ENCODE data around the gene AFP.

AFP gene

GRCh38 chr4:73440653-73441052, 4.6 kb downstream of the AFP start:
- H3K27me3 ChIP-seq (ENCODE audit: low read depth, low read length): no peaks in the 10 kb centered on the region
- no peaks in the 10 kb centered on the region for H3K9me3 ChIP-seq (ENCODE audit: control insufficient read depth in 1 of 2, low read length in 2 of 2)
- H3K4me3 ChIP-seq (ENCODE audit: low read depth in 1 of 2, low read length in 2 of 2): no peak overlapping the region
- H3K4me1 ChIP-seq (ENCODE audit: control insufficient read depth in 1 of 2, insufficient read depth in 2 of 2, low read length in 2 of 2): no peaks in the 10 kb centered on the region
- H3K36me3 ChIP-seq (ENCODE audit: control insufficient read depth in 1 of 2, insufficient read depth in 2 of 2, low read length in 2 of 2): no peaks in the 10 kb centered on the region
- no peak overlapping the region for H3K27ac ChIP-seq (ENCODE audit: low read length)

- Histone ChIP-seq H3K27ac (ENCODE audit: low read length) (no peak overlapping the region), H3K4me3 (ENCODE audit: low read depth in 1 of 2, low read length in 2 of 2) (no peak overlapping the region), H3K4me1 (ENCODE audit: control insufficient read depth in 1 of 2, insufficient read depth in 2 of 2, low read length in 2 of 2) (no peaks in the 10 kb centered on the region), H3K36me3 (ENCODE audit: control insufficient read depth in 1 of 2, insufficient read depth in 2 of 2, low read length in 2 of 2) (no peaks in the 10 kb centered on the region), H3K9me3 (ENCODE audit: control insufficient read depth in 1 of 2, low read length in 2 of 2) (no peaks in the 10 kb centered on the region), H3K27me3 (ENCODE audit: low read depth, low read length) (no peaks in the 10 kb centered on the region)
Measured at GRCh38 chr4:73442275-73442674, 6.3 kb downstream of the AFP start.

GRCh38 chr4:73443224-73443623, 7.2 kb downstream of the AFP start:
- H3K9me3 ChIP-seq (ENCODE audit: control insufficient read depth in 1 of 2, low read length in 2 of 2): no peaks in the 10 kb centered on the region
- no peaks in the 10 kb centered on the region for H3K36me3 ChIP-seq (ENCODE audit: control insufficient read depth in 1 of 2, insufficient read depth in 2 of 2, low read length in 2 of 2)
- H3K27me3 ChIP-seq (ENCODE audit: low read depth, low read length): no peaks in the 10 kb centered on the region
- no peaks in the 10 kb centered on the region for H3K4me1 ChIP-seq (ENCODE audit: control insufficient read depth in 1 of 2, insufficient read depth in 2 of 2, low read length in 2 of 2)
- H3K4me3 ChIP-seq (ENCODE audit: low read depth in 1 of 2, low read length in 2 of 2): no peak overlapping the region
- no peak overlapping the region for H3K27ac ChIP-seq (ENCODE audit: low read length)

- Histone ChIP-seq H3K36me3 (ENCODE audit: control insufficient read depth in 1 of 2, insufficient read depth in 2 of 2, low read length in 2 of 2) (no peaks in the 10 kb centered on the region), H3K4me3 (ENCODE audit: low read depth in 1 of 2, low read length in 2 of 2) (no peak overlapping the region), H3K27ac (ENCODE audit: low read length) (no peak overlapping the region), H3K9me3 (ENCODE audit: control insufficient read depth in 1 of 2, low read length in 2 of 2) (no peaks in the 10 kb centered on the region), H3K27me3 (ENCODE audit: low read depth, low read length) (no peaks in the 10 kb centered on the region), H3K4me1 (ENCODE audit: control insufficient read depth in 1 of 2, insufficient read depth in 2 of 2, low read length in 2 of 2) (no peaks in the 10 kb centered on the region)
Measured at GRCh38 chr4:73445383-73446335, 9.6 kb downstream of the AFP start.

- no peak overlapping the region for H3K27ac ChIP-seq (ENCODE audit: low read length)
- no peaks in the 10 kb centered on the region for H3K36me3 ChIP-seq (ENCODE audit: control insufficient read depth in 1 of 2, insufficient read depth in 2 of 2, low read length in 2 of 2)
- no peaks in the 10 kb centered on the region for H3K9me3 ChIP-seq (ENCODE audit: control insufficient read depth in 1 of 2, low read length in 2 of 2)
- H3K4me3 ChIP-seq (ENCODE audit: low read depth in 1 of 2, low read length in 2 of 2): no peak overlapping the region
- no peaks in the 10 kb centered on the region for H3K27me3 ChIP-seq (ENCODE audit: low read depth, low read length)
- H3K4me1 ChIP-seq (ENCODE audit: control insufficient read depth in 1 of 2, insufficient read depth in 2 of 2, low read length in 2 of 2): no peaks in the 10 kb centered on the region
Measured at GRCh38 chr4:73446336-73446938, 10.4 kb downstream of the AFP start.

GRCh38 chr4:73447671-73448070, 11.7 kb downstream of the AFP start:
- Histone ChIP-seq H3K27me3 (ENCODE audit: low read depth, low read length) (no peaks in the 10 kb centered on the region), H3K27ac (ENCODE audit: low read length) (no peak overlapping the region), H3K9me3 (ENCODE audit: control insufficient read depth in 1 of 2, low read length in 2 of 2) (no peaks in the 10 kb centered on the region), H3K36me3 (ENCODE audit: control insufficient read depth in 1 of 2, insufficient read depth in 2 of 2, low read length in 2 of 2) (no peaks in the 10 kb centered on the region), H3K4me3 (ENCODE audit: low read depth in 1 of 2, low read length in 2 of 2) (no peak overlapping the region), H3K4me1 (ENCODE audit: control insufficient read depth in 1 of 2, insufficient read depth in 2 of 2, low read length in 2 of 2) (no peaks in the 10 kb centered on the region)

GRCh38 chr4:73448448-73449203, 12.6 kb downstream of the AFP start:
- Histone ChIP-seq H3K4me3 (ENCODE audit: low read depth in 1 of 2, low read length in 2 of 2) (no peak overlapping the region), H3K27me3 (ENCODE audit: low read depth, low read length) (no peaks in the 10 kb centered on the region), H3K4me1 (ENCODE audit: control insufficient read depth in 1 of 2, insufficient read depth in 2 of 2, low read length in 2 of 2) (no peaks in the 10 kb centered on the region), H3K36me3 (ENCODE audit: control insufficient read depth in 1 of 2, insufficient read depth in 2 of 2, low read length in 2 of 2) (no peaks in the 10 kb centered on the region), H3K9me3 (ENCODE audit: control insufficient read depth in 1 of 2, low read length in 2 of 2) (no peaks in the 10 kb centered on the region), H3K27ac (ENCODE audit: low read length) (no peak overlapping the region)

DNA sequence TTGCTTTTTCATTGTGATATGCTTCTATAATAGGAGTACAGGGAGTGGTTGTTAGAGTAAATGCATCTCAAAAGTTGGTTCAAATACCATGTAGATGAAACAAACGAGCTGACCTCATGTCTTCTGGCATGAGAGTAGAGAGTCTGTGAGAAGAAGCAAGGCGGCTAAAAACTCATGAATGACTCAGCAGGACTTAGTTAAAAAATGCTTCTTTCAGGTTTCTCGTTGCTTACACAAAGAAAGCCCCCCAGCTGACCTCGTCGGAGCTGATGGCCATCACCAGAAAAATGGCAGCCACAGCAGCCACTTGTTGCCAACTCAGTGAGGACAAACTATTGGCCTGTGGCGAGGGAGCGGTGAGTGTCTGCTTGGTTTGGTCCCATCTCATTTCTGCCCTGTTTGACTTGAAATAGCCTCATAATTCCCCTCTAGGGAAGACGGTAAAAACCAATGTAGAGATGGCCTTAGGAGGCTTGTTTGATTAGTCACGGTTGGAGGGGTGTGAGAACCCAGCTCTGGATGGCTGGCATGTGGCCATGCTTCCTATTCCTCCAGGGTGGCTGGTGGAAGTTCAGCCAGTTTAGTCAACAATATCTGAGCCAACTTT, 14.5 kb downstream of the AFP start:
- Histone ChIP-seq H3K27ac (ENCODE audit: low read length) (no peak overlapping the region), H3K4me3 (ENCODE audit: low read depth in 1 of 2, low read length in 2 of 2) (no peak overlapping the region), H3K4me1 (ENCODE audit: control insufficient read depth in 1 of 2, insufficient read depth in 2 of 2, low read length in 2 of 2) (no peaks in the 10 kb centered on the region)

DNA sequence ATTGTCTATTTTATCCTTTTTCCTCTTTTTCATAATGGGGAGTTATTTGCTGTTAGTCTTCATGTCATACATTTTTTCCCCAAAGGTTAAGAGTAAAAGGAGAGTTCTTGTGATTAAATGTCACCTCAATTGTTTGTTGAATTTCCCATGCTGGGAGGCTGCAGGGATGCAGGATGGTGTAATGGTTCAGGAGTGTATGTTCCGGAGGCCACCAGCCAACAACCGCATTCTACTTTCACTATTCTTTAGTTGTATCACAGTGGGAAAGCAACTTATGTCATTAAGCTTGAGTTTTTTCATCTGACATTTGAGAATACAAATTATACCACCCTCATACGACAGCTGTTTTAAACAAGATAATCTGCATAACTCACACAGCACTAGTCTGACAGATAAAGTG, 15.4 kb downstream of the AFP start:
- no peaks in the 10 kb centered on the region for H3K4me1 ChIP-seq (ENCODE audit: control insufficient read depth in 1 of 2, insufficient read depth in 2 of 2, low read length in 2 of 2)
- H3K27me3 ChIP-seq (ENCODE audit: low read depth, low read length): no peaks in the 10 kb centered on the region
- no peaks in the 10 kb centered on the region for H3K36me3 ChIP-seq (ENCODE audit: control insufficient read depth in 1 of 2, insufficient read depth in 2 of 2, low read length in 2 of 2)
- H3K27ac ChIP-seq (ENCODE audit: low read length): no peak overlapping the region
- H3K4me3 ChIP-seq (ENCODE audit: low read depth in 1 of 2, low read length in 2 of 2): no peak overlapping the region
- H3K9me3 ChIP-seq (ENCODE audit: control insufficient read depth in 1 of 2, low read length in 2 of 2): no peaks in the 10 kb centered on the region

More for the DNA sequence above, 14.5 kb downstream of the AFP start:
- no peaks in the 10 kb centered on the region for H3K9me3 ChIP-seq (ENCODE audit: control insufficient read depth in 1 of 2, low read length in 2 of 2)
- H3K36me3 ChIP-seq (ENCODE audit: control insufficient read depth in 1 of 2, insufficient read depth in 2 of 2, low read length in 2 of 2): no peaks in the 10 kb centered on the region
- no peaks in the 10 kb centered on the region for H3K27me3 ChIP-seq (ENCODE audit: low read depth, low read length)

- Histone ChIP-seq H3K9me3 (ENCODE audit: control insufficient read depth in 1 of 2, low read length in 2 of 2) (no peaks in the 10 kb centered on the region), H3K36me3 (ENCODE audit: control insufficient read depth in 1 of 2, insufficient read depth in 2 of 2, low read length in 2 of 2) (no peaks in the 10 kb centered on the region), H3K4me1 (ENCODE audit: control insufficient read depth in 1 of 2, insufficient read depth in 2 of 2, low read length in 2 of 2) (no peaks in the 10 kb centered on the region), H3K27ac (ENCODE audit: low read length) (no peak overlapping the region), H3K27me3 (ENCODE audit: low read depth, low read length) (no peaks in the 10 kb centered on the region), H3K4me3 (ENCODE audit: low read depth in 1 of 2, low read length in 2 of 2) (no peak overlapping the region)
Measured at GRCh38 chr4:73451981-73452747, 16.1 kb downstream of the AFP start.
